NT2/D1 (cell line): ENCODE results near the gene RAB31.

Source experiments
- YY1 ChIP-seq: IDR thresholded peaks from 2 replicates; pipeline ENCODE4 v1.6.1; 2011; ENCODE audit not compliant: insufficient read length, insufficient read depth
- ZNF274 ChIP-seq: IDR thresholded peaks from 2 replicates; pipeline ENCODE4 v1.6.1; 2011; ENCODE audit warnings: mild to moderate bottlenecking, low read depth, low read length

- TF ChIP-seq YY1, result no peak
- no peak for TF ChIP-seq ZNF274
Observed at GRCh38 chr18:9735879-9736278, 27.8 kb downstream of the RAB31 start.
